ELR (cell line): ENCODE data around the gene DENND1A.

Source experiments
- DNase-seq: peaks from one replicate; pipeline ENCODE4 v3.0.0-alpha.2; 2015; ENCODE audit warnings: low read depth

Gene DENND1A

GRCh38 chr9:123723135-123723875 is 206.6 kb downstream of the DENND1A start:
- DNase-seq, result no peak

- no peak for DNase-seq
Measured at GRCh38 chr9:123722378-123722777, 207.5 kb downstream of the DENND1A start.

- no peak for DNase-seq
Measured at GRCh38 chr9:123718188-123718587, 211.7 kb downstream of the DENND1A start.

- no peak for DNase-seq
Measured at GRCh38 chr9:123717581-123718175, 212.2 kb downstream of the DENND1A start.

- no peak for DNase-seq
Measured at GRCh38 chr9:123716339-123716945, 213.5 kb downstream of the DENND1A start.

- DNase-seq, result no peak
Measured at GRCh38 chr9:123715258-123715657, 214.7 kb downstream of the DENND1A start.

- DNase-seq, result no peak
Measured at GRCh38 chr9:123713282-123713681, 216.6 kb downstream of the DENND1A start.

- peak; percentile 12 for DNase-seq
Measured at GRCh38 chr9:123712399-123712798, 217.5 kb downstream of the DENND1A start.

GRCh38 chr9:123710299-123710698 is 219.6 kb downstream of the DENND1A start:
- peak; percentile 84 for DNase-seq

GRCh38 chr9:123702483-123702882 is 227.4 kb downstream of the DENND1A start:
- DNase-seq, result no peak

- no peak for DNase-seq
Measured at GRCh38 chr9:123697686-123698085, 232.2 kb downstream of the DENND1A start.

- no peak for DNase-seq
Measured at GRCh38 chr9:123696476-123696875, 233.4 kb downstream of the DENND1A start.

- peak; percentile 58 for DNase-seq
Measured at GRCh38 chr9:123695386-123695785, 234.5 kb downstream of the DENND1A start.

- no peak for DNase-seq
Measured at GRCh38 chr9:123691765-123692303, 238.1 kb downstream of the DENND1A start.

- DNase-seq, result no peak
Measured at GRCh38 chr9:123689701-123690428, 240.1 kb downstream of the DENND1A start.

- DNase-seq, result no peak
Measured at GRCh38 chr9:123687246-123687751, 242.6 kb downstream of the DENND1A start.

GRCh38 chr9:123686829-123687192 is 243.1 kb downstream of the DENND1A start:
- no peak for DNase-seq

- DNase-seq, result peak; percentile 5
Measured at GRCh38 chr9:123686131-123686828, 243.6 kb downstream of the DENND1A start.

GRCh38 chr9:123685489-123686083 is 244.3 kb downstream of the DENND1A start:
- no peak for DNase-seq

- no peak for DNase-seq
Measured at GRCh38 chr9:123684393-123685149, 245.4 kb downstream of the DENND1A start.
